SK-N-MC (cell line): ENCODE results near the gene ELMO1.

ENCODE experiments used
- EZH2 ChIP-seq: fragments of 200-600 bp; sonication (generic); IDR thresholded peaks from one replicate; pipeline ENCODE4 v1.6.1; 2017; ENCODE audit warnings: antibody characterized with exemption
- POLR2AphosphoS5 ChIP-seq: IDR thresholded peaks from 2 replicates; pipeline ENCODE4 v1.6.1; 2012; ENCODE audit warnings: mild to moderate bottlenecking, low read depth, low read length, borderline replicate concordance

DNA sequence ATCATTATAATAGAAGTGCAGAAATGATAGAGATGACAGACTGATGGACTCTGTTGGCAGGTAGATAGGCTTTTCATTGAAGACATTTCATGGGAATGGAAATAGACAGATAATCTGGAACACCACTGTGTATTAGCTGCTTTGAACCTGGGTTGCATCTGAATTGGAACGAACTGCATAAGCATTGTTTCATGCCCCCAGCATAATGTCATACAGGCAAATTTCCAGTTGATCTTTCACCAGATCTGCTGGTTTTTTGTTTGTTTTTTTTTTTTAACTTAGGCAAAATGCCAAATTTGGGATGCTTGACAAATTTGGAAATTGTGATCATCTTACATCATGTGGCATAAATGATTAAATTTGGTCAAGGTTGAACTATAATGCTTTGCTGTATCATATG, 552.2 kb downstream of the ELMO1 start:
- no peak for TF ChIP-seq POLR2AphosphoS5
- TF ChIP-seq EZH2: no peak
